ENCODE measurements around the gene SLCO3A1.

The SLCO3A1 gene

GRCh38 chr15:92000709-92001108, 147.2 kb downstream of the SLCO3A1 start:
- no peak for DNase-seq
- TF ChIP-seq POLR2A (IDR thresholded peaks at IDR 0.05; ENCODE audit: low read length) (no peak), GATA1 (IDR thresholded peaks at IDR 0.05; ENCODE audit: low read depth, low read length) (no peak)

- TF ChIP-seq POLR2A (IDR thresholded peaks at IDR 0.05; ENCODE audit: low read length) (no peak), GATA1 (IDR thresholded peaks at IDR 0.05; ENCODE audit: low read depth, low read length) (no peak)
- DNase-seq = no peak
Observed at GRCh38 chr15:92001307-92001706, 147.8 kb downstream of the SLCO3A1 start.

DNA sequence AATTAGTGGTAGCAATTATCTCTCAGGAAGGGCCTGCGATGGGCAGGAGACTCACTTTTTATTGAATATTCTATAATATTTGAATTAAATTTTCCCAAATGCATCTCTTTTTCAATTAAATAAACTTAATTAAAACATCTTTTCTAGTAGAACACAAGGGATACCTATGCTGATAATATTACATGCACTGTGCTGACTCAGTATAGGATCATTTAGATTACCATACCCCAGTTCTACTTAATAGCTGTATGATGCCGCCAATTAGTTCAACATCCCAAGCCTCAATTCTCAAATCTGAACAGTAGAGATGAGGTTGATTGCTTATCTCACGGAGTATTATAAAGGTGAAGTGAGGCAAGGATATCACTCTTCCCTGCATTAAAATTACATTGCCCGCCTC, 149.2 kb downstream of the SLCO3A1 start:
- no peak for TF ChIP-seq POLR2A (IDR thresholded peaks at IDR 0.05; ENCODE audit: low read length)
- no peak for TF ChIP-seq GATA1 (IDR thresholded peaks at IDR 0.05; ENCODE audit: low read depth, low read length)
- DNase-seq = no peak

GRCh38 chr15:92003515-92004067, 150.1 kb downstream of the SLCO3A1 start:
- no peak for DNase-seq
- TF ChIP-seq GATA1 (IDR thresholded peaks at IDR 0.05; ENCODE audit: low read depth, low read length) = no peak
- TF ChIP-seq POLR2A (IDR thresholded peaks at IDR 0.05; ENCODE audit: low read length) = no peak

DNA sequence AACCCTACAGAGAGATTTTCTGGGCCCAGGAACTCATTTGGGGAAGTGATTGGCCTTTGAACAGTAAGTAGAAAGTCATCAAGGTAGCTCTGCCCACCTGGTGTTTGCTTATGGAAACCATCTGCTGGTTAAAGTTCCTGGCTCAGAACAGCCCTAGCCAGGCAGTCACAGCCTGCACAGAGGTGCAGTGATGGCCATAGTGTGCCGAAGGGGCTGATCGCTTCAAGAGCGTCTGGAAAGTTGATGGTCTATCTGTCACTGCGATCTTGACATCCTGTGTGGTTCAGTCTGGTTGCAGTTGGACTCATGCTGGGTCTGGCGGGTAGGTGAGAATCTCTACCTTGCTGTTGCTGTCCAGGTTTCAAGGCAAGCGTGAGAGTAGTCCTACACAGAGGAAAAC, 151.6 kb downstream of the SLCO3A1 start:
- no peak for DNase-seq
- TF ChIP-seq GATA1 (IDR thresholded peaks at IDR 0.05; ENCODE audit: low read depth, low read length) (no peak), POLR2A (IDR thresholded peaks at IDR 0.05; ENCODE audit: low read length) (no peak)

GRCh38 chr15:92006186-92007028, 152.9 kb downstream of the SLCO3A1 start:
- no peak for TF ChIP-seq GATA1 (IDR thresholded peaks at IDR 0.05; ENCODE audit: low read depth, low read length)
- TF ChIP-seq POLR2A (IDR thresholded peaks at IDR 0.05; ENCODE audit: low read length) = no peak
- DNase-seq = no peak

DNA sequence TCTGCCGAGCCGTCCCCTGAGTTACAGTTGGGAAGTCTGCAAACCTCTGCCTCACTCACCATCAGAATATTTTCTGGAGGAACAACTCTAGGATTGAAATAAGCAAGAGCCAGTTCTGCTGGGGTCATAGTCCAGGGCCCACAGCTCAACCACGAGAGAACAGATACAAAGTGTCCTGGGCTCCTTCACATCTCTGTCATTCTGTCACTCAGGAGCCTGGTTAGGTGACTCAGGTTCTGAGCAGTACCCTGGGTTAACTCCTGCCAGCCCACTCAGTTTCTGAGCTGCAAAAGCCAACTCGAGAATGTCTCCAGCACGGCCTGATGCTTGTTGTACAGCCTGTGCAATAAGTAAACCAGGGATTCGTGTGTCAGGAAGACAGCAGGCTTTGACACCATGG, 155.7 kb downstream of the SLCO3A1 start:
- DNase-seq = no peak
- TF ChIP-seq GATA1 (IDR thresholded peaks at IDR 0.05; ENCODE audit: low read depth, low read length) (no peak), POLR2A (IDR thresholded peaks at IDR 0.05; ENCODE audit: low read length) (no peak)

GRCh38 chr15:92011611-92012367, 158.3 kb downstream of the SLCO3A1 start:
- DNase-seq = no peak
- TF ChIP-seq GATA1 (IDR thresholded peaks at IDR 0.05; ENCODE audit: low read depth, low read length) (no peak), POLR2A (IDR thresholded peaks at IDR 0.05; ENCODE audit: low read length) (no peak)

DNA sequence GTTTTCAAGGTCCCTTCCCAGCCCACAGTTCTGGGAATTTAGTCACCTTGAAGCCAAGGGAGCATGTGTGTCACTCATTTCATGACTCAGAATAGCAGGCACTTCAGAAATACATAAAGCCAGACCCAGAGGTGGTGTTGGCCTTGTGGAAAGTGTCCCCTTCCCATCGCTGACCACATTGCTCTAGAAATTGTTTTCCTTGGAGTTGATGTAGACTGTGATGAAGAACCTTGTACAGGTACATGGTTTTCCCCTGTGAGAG, 158.8 kb downstream of the SLCO3A1 start:
- DNase-seq = no peak
- TF ChIP-seq POLR2A (IDR thresholded peaks at IDR 0.05; ENCODE audit: low read length) = no peak
- no peak for TF ChIP-seq GATA1 (IDR thresholded peaks at IDR 0.05; ENCODE audit: low read depth, low read length)

GRCh38 chr15:92012881-92013280, 159.4 kb downstream of the SLCO3A1 start:
- DNase-seq = no peak
- no peak for TF ChIP-seq POLR2A (IDR thresholded peaks at IDR 0.05; ENCODE audit: low read length)
- no peak for TF ChIP-seq GATA1 (IDR thresholded peaks at IDR 0.05; ENCODE audit: low read depth, low read length)

GRCh38 chr15:92014281-92015030, 160.9 kb downstream of the SLCO3A1 start:
- no peak for DNase-seq
- TF ChIP-seq POLR2A (IDR thresholded peaks at IDR 0.05; ENCODE audit: low read length) (no peak), GATA1 (IDR thresholded peaks at IDR 0.05; ENCODE audit: low read depth, low read length) (no peak)

DNA sequence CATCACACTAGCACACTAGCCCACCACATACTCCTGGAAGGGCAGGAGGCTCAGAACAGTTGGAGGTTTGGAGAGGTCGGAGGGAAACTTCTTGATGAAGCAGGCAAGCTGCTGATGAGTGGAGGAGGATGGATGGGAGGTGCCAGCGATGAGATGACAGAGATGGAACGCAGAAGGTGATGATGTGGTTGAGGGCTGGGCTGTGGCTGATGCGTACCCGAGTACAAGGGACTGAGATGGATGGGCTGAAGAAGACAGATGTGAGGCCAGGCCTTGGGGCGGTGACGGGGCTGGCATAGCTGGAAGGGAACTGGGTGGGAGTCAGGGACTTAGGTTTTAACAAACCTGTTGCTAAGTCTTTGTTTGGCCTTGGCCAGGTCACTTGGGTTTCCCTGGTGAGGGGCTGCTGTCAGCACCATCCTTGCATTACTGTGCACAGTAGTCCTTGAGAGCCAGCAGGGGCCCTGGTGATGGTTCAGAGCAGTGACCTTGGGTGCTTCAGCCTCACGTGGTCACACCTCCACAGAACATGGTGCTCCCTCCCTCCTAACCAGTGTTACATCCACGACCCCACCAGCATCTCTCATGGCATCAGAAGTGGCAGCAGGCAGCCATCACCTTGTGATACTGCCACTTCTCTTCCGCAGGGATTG, 164.5 kb downstream of the SLCO3A1 start:
- no peak for DNase-seq
- TF ChIP-seq GATA1 (IDR thresholded peaks at IDR 0.05; ENCODE audit: low read depth, low read length) (no peak), POLR2A (IDR thresholded peaks at IDR 0.05; ENCODE audit: low read length) (no peak)

- TF ChIP-seq GATA1 (IDR thresholded peaks at IDR 0.05; ENCODE audit: low read depth, low read length) (no peak), POLR2A (IDR thresholded peaks at IDR 0.05; ENCODE audit: low read length) (no peak)
- no peak for DNase-seq
Observed at GRCh38 chr15:92018535-92019239, 165.2 kb downstream of the SLCO3A1 start.

All from erythroblast (primary cell).